Tibial nerve (tissue), 3 donors: ENCODE results near the gene KLHL30.

ENCODE experiments used
- EP300 ChIP-seq, 2 donors: sonication (generic); formaldehyde crosslinking; IDR thresholded peaks; one replicate each; pipeline ENCODE4 v1.6.1; 2017; ENCODE audit warnings: antibody characterized with exemption in 2 of 2, mild to moderate bottlenecking in 1 of 2
- POLR2A ChIP-seq, 2 donors: fragments of 450-650 bp; IDR thresholded peaks; one replicate each; pipeline ENCODE4 v1.6.1; 2017; ENCODE audit warnings: antibody characterized with exemption in 2 of 2, mild to moderate bottlenecking in 2 of 2, moderate library complexity in 2 of 2

DNA sequence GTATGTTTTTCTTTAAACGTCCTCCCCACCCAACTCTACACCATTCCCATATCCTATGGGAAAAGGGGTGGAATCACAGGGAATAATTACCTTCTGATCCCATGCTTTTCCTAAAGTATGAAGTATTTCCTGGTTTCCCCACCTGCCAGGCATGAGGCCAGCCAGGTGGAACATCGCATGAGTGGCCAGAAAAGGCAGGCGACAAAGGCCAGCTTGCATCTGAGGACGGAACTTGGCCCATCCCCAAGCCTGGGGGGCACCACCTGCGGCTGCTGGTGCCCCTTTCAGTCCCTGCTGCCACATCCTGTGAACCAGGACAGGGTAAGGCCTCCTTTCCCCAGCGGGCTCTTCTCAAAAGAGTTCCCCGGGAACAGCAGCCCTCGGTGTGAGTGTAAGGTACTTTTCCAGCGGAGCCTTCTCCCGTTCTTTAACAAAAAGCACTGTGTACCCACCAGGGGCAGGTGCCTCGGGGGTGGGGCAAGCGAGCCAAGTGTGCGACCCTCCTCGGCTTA is 19.1 kb downstream of the KLHL30 start:
- no peak for TF ChIP-seq POLR2A (IDR thresholded peaks at IDR 0.05)
- TF ChIP-seq EP300 (IDR thresholded peaks at IDR 0.05): no peak
